GM19372 (cell line): ENCODE measurements around the gene NT5C1A.

Experiments used
- ATAC-seq: cut with Tn5 transposase; IDR thresholded peaks from one replicate; pipeline ENCODE4 v1.9.1; 2021; ENCODE audit warnings: mild to moderate bottlenecking, low read depth, moderate library complexity; ENCODE audit not compliant: unreplicated experiment

NT5C1A gene

DNA sequence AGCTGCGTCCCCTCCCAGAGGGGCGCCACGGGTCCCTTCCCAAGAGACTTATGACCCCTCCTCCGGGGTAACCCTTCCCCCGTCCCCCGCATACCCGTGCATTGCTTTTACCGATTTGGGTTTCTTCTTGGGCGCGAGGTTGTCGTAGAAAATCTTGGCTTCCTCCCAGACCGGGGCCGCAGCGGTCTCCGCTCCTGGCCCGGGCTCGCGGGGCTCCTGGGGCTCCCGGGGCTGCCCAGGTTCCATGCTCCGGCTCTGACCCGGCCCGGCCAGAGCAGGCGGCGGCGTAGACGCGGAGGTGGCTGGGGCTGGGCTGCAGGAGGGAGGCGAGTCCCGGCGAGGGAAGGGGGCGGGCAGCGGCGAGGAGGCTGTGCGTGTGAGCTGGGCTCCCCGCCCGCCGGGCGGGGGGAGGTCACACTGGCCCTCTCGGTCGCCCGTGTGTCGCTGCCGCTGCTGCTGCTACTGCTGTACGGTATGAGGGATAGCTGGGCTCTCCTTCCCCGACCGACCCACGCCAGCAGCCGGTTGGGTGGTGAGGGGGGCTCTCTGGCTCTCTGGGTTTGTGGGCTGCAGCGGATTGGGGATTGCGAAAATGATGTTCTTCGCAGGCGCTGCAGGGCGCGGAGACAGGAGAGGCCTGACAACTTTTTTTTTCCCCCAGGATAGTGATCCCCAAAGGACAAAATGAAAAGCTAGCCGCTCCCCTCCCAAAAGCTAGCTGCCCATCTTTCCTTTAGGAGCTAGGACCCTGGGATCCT, at the start of gene NT5C1A:
Gene NT5C1A, minus strand, starts transcription at position 315 of the 758 bp plus-strand sequence. Its CDS starts 69 bp downstream, at position 246.
- ATAC-seq, result no peak

- ATAC-seq, result no peak
Measured at GRCh38 chr1:39721664-39722063, 49.8 kb upstream of the NT5C1A start.

GRCh38 chr1:39720094-39720999, 48.4 kb upstream of the NT5C1A start:
- ATAC-seq, result no peak

GRCh38 chr1:39717809-39718208, 45.9 kb upstream of the NT5C1A start:
- no peak for ATAC-seq

DNA sequence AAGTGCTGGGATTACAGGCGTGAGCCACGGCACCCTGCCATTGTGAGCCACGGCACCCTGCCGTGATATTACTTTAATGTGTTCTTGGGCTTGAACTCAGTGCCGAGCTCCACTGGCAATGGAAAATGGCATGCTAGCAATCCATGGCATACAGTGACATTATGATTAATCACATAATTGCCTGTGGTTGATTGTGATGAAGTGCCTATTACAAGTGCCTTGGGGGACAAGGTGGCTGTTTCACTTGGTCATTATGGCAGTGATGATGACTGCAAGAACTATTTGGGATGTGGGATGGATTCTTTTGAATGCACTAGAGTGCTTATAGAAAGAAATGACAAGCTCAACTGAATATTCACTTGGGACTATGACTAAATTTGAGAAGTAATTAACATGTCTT, 41.6 kb upstream of the NT5C1A start:
- ATAC-seq, result no peak

DNA sequence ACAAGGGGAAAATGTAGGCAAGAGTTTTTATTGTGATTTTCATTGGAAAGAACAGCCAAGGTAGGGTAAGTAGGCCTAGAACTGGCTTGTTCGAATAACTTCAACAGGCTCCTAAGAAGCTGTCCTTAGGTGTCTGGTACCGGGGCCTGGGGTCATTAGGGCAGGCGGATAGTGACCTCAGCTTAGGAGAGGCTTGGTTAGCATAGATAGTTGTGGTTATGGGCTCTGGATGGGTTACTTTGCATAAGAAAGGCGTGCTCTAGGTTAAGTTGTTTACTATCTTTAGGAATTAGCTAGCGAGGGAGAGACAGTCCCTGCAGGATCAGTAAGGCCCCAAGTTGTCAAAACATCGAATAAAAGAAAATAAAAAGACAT, 40.0 kb upstream of the NT5C1A start:
- ATAC-seq, result no peak

- ATAC-seq, result no peak
Measured at GRCh38 chr1:39711104-39711965, 39.4 kb upstream of the NT5C1A start.

DNA sequence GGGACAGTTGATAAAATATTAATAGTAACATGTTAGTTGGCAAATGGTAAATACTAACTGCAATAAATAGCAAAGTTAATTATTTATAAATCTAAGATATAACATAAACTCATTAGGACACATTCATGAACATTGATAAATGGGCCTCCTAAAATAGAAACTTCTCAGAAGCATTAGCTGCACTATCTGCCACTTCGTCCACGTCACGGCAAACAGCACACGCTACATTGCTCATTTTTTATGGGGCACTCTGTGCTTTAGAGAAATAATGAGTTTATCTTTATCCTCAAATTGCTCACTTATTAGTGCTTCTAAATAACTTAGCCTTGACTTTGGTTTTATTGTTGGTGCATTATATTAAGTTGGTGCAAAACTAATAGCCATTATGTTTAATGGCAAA, 35.6 kb upstream of the NT5C1A start:
- ATAC-seq, result no peak

DNA sequence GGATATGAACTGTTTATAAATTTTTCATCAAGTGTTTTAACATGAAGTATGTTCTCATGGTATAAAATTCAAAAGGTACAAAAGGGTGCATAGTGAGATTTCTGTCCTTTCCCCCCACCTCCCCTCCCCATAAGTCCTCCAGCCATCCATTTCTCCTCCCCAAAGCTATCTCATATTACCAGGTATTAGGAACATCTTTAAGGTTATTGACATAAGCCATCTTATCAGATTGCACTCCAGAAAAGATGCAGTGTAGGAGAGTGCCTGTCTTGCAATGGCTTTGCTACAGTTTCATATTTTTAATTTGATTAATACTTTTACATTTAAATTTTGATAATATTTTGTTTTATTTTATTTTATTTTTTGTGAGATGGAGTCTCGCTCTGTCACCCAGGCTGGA, 32.9 kb upstream of the NT5C1A start:
- ATAC-seq, result no peak

- ATAC-seq, result no peak
Measured at GRCh38 chr1:39701049-39701439, 29.1 kb upstream of the NT5C1A start.

- no peak for ATAC-seq
Measured at GRCh38 chr1:39700348-39700747, 28.4 kb upstream of the NT5C1A start.

DNA sequence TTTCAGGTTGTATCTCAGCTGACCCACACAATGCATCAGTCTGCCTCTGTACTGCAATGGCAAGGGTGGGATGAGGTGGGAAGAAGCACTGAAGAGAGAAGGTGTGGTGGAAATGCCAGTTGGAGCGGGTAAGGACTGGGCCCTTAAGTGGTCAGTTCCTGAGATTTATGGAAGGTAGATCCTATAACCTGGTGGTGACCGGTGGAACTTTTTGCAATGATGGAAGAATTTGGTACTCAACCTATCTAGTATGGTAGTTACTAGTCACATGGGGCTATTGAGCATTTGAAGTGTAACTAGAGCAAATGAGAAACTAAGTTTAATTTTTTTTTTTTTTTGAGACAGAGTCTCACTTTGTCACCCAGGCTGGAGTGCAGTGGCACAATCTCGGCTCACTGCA, 27.5 kb upstream of the NT5C1A start:
- ATAC-seq, result no peak

GRCh38 chr1:39698568-39698967, 26.7 kb upstream of the NT5C1A start:
- ATAC-seq, result no peak

GRCh38 chr1:39696448-39696847, 24.5 kb upstream of the NT5C1A start:
- no peak for ATAC-seq

GRCh38 chr1:39695016-39695415, 23.1 kb upstream of the NT5C1A start:
- ATAC-seq, result no peak

- ATAC-seq, result no peak
Measured at GRCh38 chr1:39694026-39694425, 22.1 kb upstream of the NT5C1A start.

- no peak for ATAC-seq
Measured at GRCh38 chr1:39692152-39693074, 20.5 kb upstream of the NT5C1A start.

DNA sequence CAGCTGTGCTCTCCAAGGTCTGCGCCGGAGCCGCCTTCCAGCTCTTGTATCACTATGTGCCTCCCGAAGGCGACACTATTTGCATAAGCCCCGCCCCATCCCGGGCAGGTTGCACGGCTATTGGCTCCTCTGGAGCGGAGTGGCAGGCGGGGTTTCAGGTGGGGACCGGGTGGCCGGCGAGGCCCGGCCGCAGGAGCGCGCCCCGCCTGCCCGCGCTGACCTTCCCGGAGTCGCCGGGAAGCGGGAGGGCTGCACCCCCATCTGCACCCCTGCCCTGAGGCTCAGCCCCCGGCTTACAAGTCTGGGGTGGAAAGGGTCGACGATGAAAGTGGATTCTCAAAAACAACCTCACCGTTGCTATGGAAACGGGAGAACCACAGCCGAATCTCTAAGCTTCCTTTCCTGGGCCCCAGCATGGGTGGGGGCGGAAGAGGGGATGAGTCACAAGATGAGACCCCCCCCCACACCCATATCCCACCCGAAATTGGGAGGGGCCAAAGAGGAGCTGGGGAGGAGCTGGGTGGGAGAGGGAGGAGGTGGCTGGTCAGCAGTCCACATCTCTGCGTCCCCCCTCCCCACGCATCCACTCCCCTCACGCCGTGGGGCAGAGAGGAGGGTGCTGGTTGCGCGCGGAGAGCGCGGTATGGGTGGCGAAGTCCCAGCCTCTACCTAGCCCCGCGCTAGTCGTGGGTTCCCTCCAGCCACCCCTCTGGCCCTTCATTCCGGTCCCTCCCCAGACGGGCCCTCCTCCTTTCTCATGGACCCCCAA, 19.7 kb upstream of the NT5C1A start, which contains the start of gene HPCAL4:
Gene HPCAL4, minus strand, starts transcription at position 51 of the 769 bp plus-strand sequence. CDS start 6,830 bp downstream, outside the sequence.
- ATAC-seq, result peak; percentile 95
